Measurements from ENCODE around the gene PCDHB5. TPM values are rescaled to one million over a fixed set of nuclear protein-coding genes. Genes with fewer than 3 reads are reported as not detected.

The PCDHB5 gene
- total and polyA plus RNA-seq, 2 donors (not counting 1 experiment from before 2014, with no cell fraction given): 1.1 to 1.8 TPM

- no peaks in the 10 kb centered on the region for H4K20me1 ChIP-seq (ENCODE audit: control insufficient read depth, extremely low read depth, insufficient read depth, low read length)
- no peak within 1 kb of the TSS for H3K9ac ChIP-seq (ENCODE audit: insufficient read depth, low read length)
- H3K27me3 ChIP-seq (ENCODE audit: control insufficient read depth, insufficient read depth, low read length): no peaks in the 10 kb centered on the region
- no peaks in the 10 kb centered on the region for H3K9me3 ChIP-seq (ENCODE audit: control insufficient read depth, insufficient read depth, low read depth, low read length)
- no peaks in the 10 kb centered on the region for H3K79me2 ChIP-seq (ENCODE audit: control insufficient read depth, insufficient read depth, low read length)
- no peak for TF ChIP-seq EZH2 (IDR thresholded peaks at IDR 0.05; ENCODE audit: low read length, missing control alignments)
- TF ChIP-seq, protein P1, sequence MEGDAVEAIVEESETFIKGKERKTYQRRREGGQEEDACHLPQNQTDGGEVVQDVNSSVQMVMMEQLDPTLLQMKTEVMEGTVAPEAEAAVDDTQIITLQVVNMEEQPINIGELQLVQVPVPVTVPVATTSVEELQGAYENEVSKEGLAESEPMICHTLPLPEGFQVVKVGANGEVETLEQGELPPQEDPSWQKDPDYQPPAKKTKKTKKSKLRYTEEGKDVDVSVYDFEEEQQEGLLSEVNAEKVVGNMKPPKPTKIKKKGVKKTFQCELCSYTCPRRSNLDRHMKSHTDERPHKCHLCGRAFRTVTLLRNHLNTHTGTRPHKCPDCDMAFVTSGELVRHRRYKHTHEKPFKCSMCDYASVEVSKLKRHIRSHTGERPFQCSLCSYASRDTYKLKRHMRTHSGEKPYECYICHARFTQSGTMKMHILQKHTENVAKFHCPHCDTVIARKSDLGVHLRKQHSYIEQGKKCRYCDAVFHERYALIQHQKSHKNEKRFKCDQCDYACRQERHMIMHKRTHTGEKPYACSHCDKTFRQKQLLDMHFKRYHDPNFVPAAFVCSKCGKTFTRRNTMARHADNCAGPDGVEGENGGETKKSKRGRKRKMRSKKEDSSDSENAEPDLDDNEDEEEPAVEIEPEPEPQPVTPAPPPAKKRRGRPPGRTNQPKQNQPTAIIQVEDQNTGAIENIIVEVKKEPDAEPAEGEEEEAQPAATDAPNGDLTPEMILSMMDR (conservative IDR thresholded peaks at IDR 0.05 in 1 of 2, IDR thresholded peaks at IDR 0.05 in 1 of 2; ENCODE audit: low read depth in 1 of 2, low read length in 2 of 2): peak; percentile 17 to 19
- peak; percentile 3 to 6 for DNase-seq (ENCODE audit: low read depth in 2 of 2)
- H3K4me1 ChIP-seq (ENCODE audit: control insufficient read depth, extremely low read depth, insufficient read depth, low read length): no peaks in the 10 kb centered on the region
- H3K36me3 ChIP-seq (ENCODE audit: control insufficient read depth, insufficient read depth, low read length): no peaks in the 10 kb centered on the region
- no peak within 1 kb of the TSS for H3K4me2 ChIP-seq (ENCODE audit: extremely low read depth, insufficient read depth, low read length)
- H2AFZ ChIP-seq (ENCODE audit: low read length): no peak within 1 kb of the TSS
- H3K27ac ChIP-seq (ENCODE audit: insufficient read depth, low read length): no peak within 1 kb of the TSS
- peak within 1 kb of the TSS in 2 of 4 experiments; percentile 14 to 24 for H3K4me3 ChIP-seq (replicated peaks in 1 of 4; ENCODE audit: control extremely low read depth in 1 of 4, insufficient read depth in 1 of 4, low read depth in 3 of 4, low read length in 4 of 4)
Measured at GRCh38 chr5:141186897-141187512, 52.0 kb downstream of the PCDHB5 start, which contains the start of gene PCDHB9. TSS of gene PCDHB9 (plus strand) at chr5:141187161. CDS start at chr5:141187319, 158 bp downstream.

Other genes with a start within 250 kb of the PCDHB5 start
- gene PCDHAC1, start 208.9 kb upstream of the PCDHB5 start, total RNA-seq: 0.51 and 0.66 TPM in 2 replicates
- gene PCDHAC1, start 208.9 kb upstream of the PCDHB5 start, polyA plus RNA-seq: 0.01 and 0.14 TPM in 2 replicates
- 1.7 and 2.6 TPM in 2 replicates for gene PCDHAC2, start 168.7 kb upstream of the PCDHB5 start, total RNA-seq
- gene PCDHAC2, start 168.7 kb upstream of the PCDHB5 start, polyA plus RNA-seq: 0.03 and 0.48 TPM in 2 replicates
- not detected in 2 replicates for gene PCDHB1, start 83.8 kb upstream of the PCDHB5 start, total RNA-seq
- not detected in 2 replicates for gene PCDHB1, start 83.8 kb upstream of the PCDHB5 start, polyA plus RNA-seq
- gene PCDHB2, start 40.6 kb upstream of the PCDHB5 start, total RNA-seq: 1.8 and 4.6 TPM in 2 replicates
- 0.91 and 3.1 TPM in 2 replicates for gene PCDHB2, start 40.6 kb upstream of the PCDHB5 start, polyA plus RNA-seq
- gene PCDHB3, start 34.7 kb upstream of the PCDHB5 start, total RNA-seq: 0.77 and 1.7 TPM in 2 replicates
- gene PCDHB3, start 34.7 kb upstream of the PCDHB5 start, polyA plus RNA-seq: 0.35 and 2.3 TPM in 2 replicates
- gene PCDHB4, start 13.4 kb upstream of the PCDHB5 start, total RNA-seq: 0.50 and 0.51 TPM in 2 replicates
- 0.08 and 0.27 TPM in 2 replicates for gene PCDHB4, start 13.4 kb upstream of the PCDHB5 start, polyA plus RNA-seq
- 0.26 and 0.33 TPM in 2 replicates for gene PCDHB6, start 14.9 kb downstream of the PCDHB5 start, total RNA-seq
- 0.07 and 0.42 TPM in 2 replicates for gene PCDHB6, start 14.9 kb downstream of the PCDHB5 start, polyA plus RNA-seq
- gene PCDHB7, start 37.4 kb downstream of the PCDHB5 start, total RNA-seq: 1.0 and 1.5 TPM in 2 replicates
- 0.28 and 0.61 TPM in 2 replicates for gene PCDHB7, start 37.4 kb downstream of the PCDHB5 start, polyA plus RNA-seq
- gene PCDHB8, start 42.6 kb downstream of the PCDHB5 start, total RNA-seq: 0.26 and 1.3 TPM in 2 replicates
- 0.05 and 0.42 TPM in 2 replicates for gene PCDHB8, start 42.6 kb downstream of the PCDHB5 start, polyA plus RNA-seq
- gene PCDHB16, start 47.2 kb downstream of the PCDHB5 start, total RNA-seq: 0.51 and 1.5 TPM in 2 replicates
- 0.54 and 1.5 TPM in 2 replicates for gene PCDHB16, start 47.2 kb downstream of the PCDHB5 start, polyA plus RNA-seq
- 0.26 and 0.99 TPM in 2 replicates for gene PCDHB9, start 52.0 kb downstream of the PCDHB5 start, total RNA-seq
- 0.27 and 0.82 TPM in 2 replicates for gene PCDHB9, start 52.0 kb downstream of the PCDHB5 start, polyA plus RNA-seq
- 0.77 and 2.0 TPM in 2 replicates for gene PCDHB10, start 57.1 kb downstream of the PCDHB5 start, total RNA-seq
- 0.28 and 0.78 TPM in 2 replicates for gene PCDHB10, start 57.1 kb downstream of the PCDHB5 start, polyA plus RNA-seq
- 0.77 and 1.7 TPM in 2 replicates for gene PCDHB11, start 64.4 kb downstream of the PCDHB5 start, total RNA-seq
- gene PCDHB11, start 64.4 kb downstream of the PCDHB5 start, polyA plus RNA-seq: 0.11 and 0.36 TPM in 2 replicates
- gene PCDHB12, start 73.5 kb downstream of the PCDHB5 start, total RNA-seq: 0.26 and 0.66 TPM in 2 replicates
- 0.02 and 0.27 TPM in 2 replicates for gene PCDHB12, start 73.5 kb downstream of the PCDHB5 start, polyA plus RNA-seq
- gene PCDHB13, start 78.7 kb downstream of the PCDHB5 start, total RNA-seq: 0.26 and 1.5 TPM in 2 replicates
- gene PCDHB13, start 78.7 kb downstream of the PCDHB5 start, polyA plus RNA-seq: 0.24 and 0.62 TPM in 2 replicates
- gene PCDHB14, start 88.1 kb downstream of the PCDHB5 start, total RNA-seq: 0.77 and 1.7 TPM in 2 replicates
- 0.18 and 0.86 TPM in 2 replicates for gene PCDHB14, start 88.1 kb downstream of the PCDHB5 start, polyA plus RNA-seq
- 0.77 and 1.8 TPM in 2 replicates for gene PCDHB15, start 110.2 kb downstream of the PCDHB5 start, total RNA-seq
- gene PCDHB15, start 110.2 kb downstream of the PCDHB5 start, polyA plus RNA-seq: 0.12 and 0.31 TPM in 2 replicates
- gene SLC25A2, start 168.8 kb downstream of the PCDHB5 start, total RNA-seq: 0.66 TPM in 1 of 2 replicates, not detected in the other
- not detected in 2 replicates for gene SLC25A2, start 168.8 kb downstream of the PCDHB5 start, polyA plus RNA-seq
- gene TAF7, start 185.6 kb downstream of the PCDHB5 start, total RNA-seq: 87.1 and 107 TPM in 2 replicates
- 64.9 and 73.0 TPM in 2 replicates for gene TAF7, start 185.6 kb downstream of the PCDHB5 start, polyA plus RNA-seq
- 1.0 and 1.8 TPM in 2 replicates for gene PCDHGA1, start 195.3 kb downstream of the PCDHB5 start, total RNA-seq
- 1.1 and 1.6 TPM in 2 replicates for gene PCDHGA1, start 195.3 kb downstream of the PCDHB5 start, polyA plus RNA-seq
- gene PCDHGA2, start 203.6 kb downstream of the PCDHB5 start, total RNA-seq: 2.8 and 4.5 TPM in 2 replicates
- 4.2 and 5.8 TPM in 2 replicates for gene PCDHGA2, start 203.6 kb downstream of the PCDHB5 start, polyA plus RNA-seq
- gene PCDHGA3, start 208.6 kb downstream of the PCDHB5 start, total RNA-seq: 1.5 and 2.8 TPM in 2 replicates
- 1.3 and 1.4 TPM in 2 replicates for gene PCDHGA3, start 208.6 kb downstream of the PCDHB5 start, polyA plus RNA-seq
- 3.1 and 4.3 TPM in 2 replicates for gene PCDHGB1, start 214.9 kb downstream of the PCDHB5 start, total RNA-seq
- gene PCDHGB1, start 214.9 kb downstream of the PCDHB5 start, polyA plus RNA-seq: 1.7 TPM in 2 replicates
- gene PCDHGA4, start 219.8 kb downstream of the PCDHB5 start, total RNA-seq: 2.8 and 7.6 TPM in 2 replicates
- gene PCDHGA4, start 219.8 kb downstream of the PCDHB5 start, polyA plus RNA-seq: 3.1 and 6.4 TPM in 2 replicates
- 3.1 and 4.6 TPM in 2 replicates for gene PCDHGB2, start 224.8 kb downstream of the PCDHB5 start, total RNA-seq
- 2.3 and 5.7 TPM in 2 replicates for gene PCDHGB2, start 224.8 kb downstream of the PCDHB5 start, polyA plus RNA-seq
- gene PCDHGA5, start 229.0 kb downstream of the PCDHB5 start, total RNA-seq: 1.5 and 2.6 TPM in 2 replicates
- 1.2 and 1.4 TPM in 2 replicates for gene PCDHGA5, start 229.0 kb downstream of the PCDHB5 start, polyA plus RNA-seq
- gene PCDHGB3, start 235.0 kb downstream of the PCDHB5 start, total RNA-seq: 3.1 and 5.8 TPM in 2 replicates
- 2.5 and 2.9 TPM in 2 replicates for gene PCDHGB3, start 235.0 kb downstream of the PCDHB5 start, polyA plus RNA-seq
- 3.1 and 4.8 TPM in 2 replicates for gene PCDHGA6, start 238.7 kb downstream of the PCDHB5 start, total RNA-seq
- 3.9 and 4.2 TPM in 2 replicates for gene PCDHGA6, start 238.7 kb downstream of the PCDHB5 start, polyA plus RNA-seq
- gene PCDHGA7, start 247.5 kb downstream of the PCDHB5 start, total RNA-seq: 2.8 and 6.8 TPM in 2 replicates
- 2.7 and 3.0 TPM in 2 replicates for gene PCDHGA7, start 247.5 kb downstream of the PCDHB5 start, polyA plus RNA-seq

Measured in fibroblast of lung (primary cell).